MM.1S (cell line): Measurements from ENCODE around the gene GCC2.

ENCODE experiments used
- DNase-seq: peaks from one replicate; pipeline ENCODE4 v3.0.0-alpha.2; 2015
- H2AFZ ChIP-seq: fragments of 300-600 bp; sonication (generic); 2 replicates; pipeline ENCODE4 v1.6.0; 2016; ENCODE audit warnings: antibody characterized with exemption, low read length
- H3F3A ChIP-seq: fragments of 300-600 bp; sonication (generic); 2 replicates; pipeline ENCODE4 v1.6.1; 2016; ENCODE audit warnings: mild to moderate bottlenecking, antibody characterized with exemption, low read length, moderate library complexity, mixed read lengths; ENCODE audit not compliant: insufficient read depth
- H3K27ac ChIP-seq: fragments of 300-600 bp; sonication (generic); 2 replicates; pipeline ENCODE4 v1.5.1; 2016; ENCODE audit warnings: mild to moderate bottlenecking, low read length
- H3K27me3 ChIP-seq: fragments of 300-600 bp; sonication (generic); replicated peaks from 2 replicates; pipeline ENCODE4 v1.6.0; 2016; ENCODE audit warnings: low read length; ENCODE audit not compliant: insufficient read depth
- H3K36me3 ChIP-seq: fragments of 300-600 bp; sonication (generic); replicated peaks from 2 replicates; pipeline ENCODE4 v1.6.1; 2016; ENCODE audit warnings: mild to moderate bottlenecking, low read length, mixed read lengths; ENCODE audit not compliant: insufficient read depth
- H3K4me1 ChIP-seq: fragments of 300-600 bp; sonication (generic); 2 replicates; pipeline ENCODE4 v1.6.1; 2016; ENCODE audit warnings: low read length, mixed read lengths
- H3K4me2 ChIP-seq: fragments of 300-600 bp; sonication (generic); 2 replicates; pipeline ENCODE4 v1.6.0; 2016; ENCODE audit warnings: low read depth, low read length
- H3K4me3 ChIP-seq: fragments of 300-600 bp; sonication (generic); 2 replicates; pipeline ENCODE4 v1.5.1; 2016; ENCODE audit warnings: low read length, mixed read lengths
- H3K79me2 ChIP-seq: fragments of 300-600 bp; sonication (generic); 2 replicates; pipeline ENCODE4 v1.6.1; 2016; ENCODE audit warnings: mixed run types, low read length, mixed read lengths
- H3K9ac ChIP-seq: fragments of 300-600 bp; sonication (generic); 2 replicates; pipeline ENCODE4 v1.6.1; 2016; ENCODE audit warnings: low read length, mixed read lengths
- H3K9me2 ChIP-seq: fragments of 300-600 bp; sonication (generic); replicated peaks from 2 replicates; pipeline ENCODE4 v1.6.1; 2016; ENCODE audit warnings: mild to moderate bottlenecking, low read length, mixed read lengths; ENCODE audit not compliant: insufficient read depth
- H3K9me3 ChIP-seq: fragments of 300-600 bp; sonication (generic); replicated peaks from 2 replicates; pipeline ENCODE4 v1.6.1; 2016; ENCODE audit warnings: mild to moderate bottlenecking, low read length, mixed read lengths; ENCODE audit not compliant: insufficient read depth
- H4K20me1 ChIP-seq: fragments of 300-600 bp; sonication (generic); 2 replicates; pipeline ENCODE4 v1.6.1; 2016; ENCODE audit warnings: mild to moderate bottlenecking, low read length, moderate library complexity, mixed read lengths; ENCODE audit not compliant: insufficient read depth
- EZH2 ChIP-seq: fragments of 300-600 bp; sonication (generic); optimal IDR thresholded peaks from 2 replicates; pipeline ENCODE3; 2017; ENCODE audit warnings: low read depth, mild to moderate bottlenecking, antibody characterized with exemption, low read length, mixed read lengths
- EZH2phosphoT487 ChIP-seq: fragments of 300-600 bp; sonication (generic); IDR thresholded peaks from 2 replicates; pipeline ENCODE4 v1.6.1; 2018; ENCODE audit warnings: antibody characterized with exemption, low read length
- TF ChIP-seq, protein P1 (sequence below): fragments of 300-600 bp; sonication (generic); IDR thresholded peaks from 2 replicates; pipeline ENCODE4 v1.5.1; 2016; ENCODE audit warnings: antibody characterized with exemption, low read length, mixed read lengths

Gene GCC2

GRCh38 chr2:108418416-108418815 lies 30.6 kb upstream of the GCC2 start:
- H3K79me2 ChIP-seq: no peaks in the 10 kb centered on the region
- no peaks in the 10 kb centered on the region for H3K36me3 ChIP-seq
- no peak overlapping the region for H3K27ac ChIP-seq
- no peak overlapping the region for H2AFZ ChIP-seq
- no peaks in the 10 kb centered on the region for H3K27me3 ChIP-seq
- H3K9me3 ChIP-seq: no peaks in the 10 kb centered on the region
- H4K20me1 ChIP-seq: no peaks in the 10 kb centered on the region
- no peaks in the 10 kb centered on the region for H3K9me2 ChIP-seq
- no peaks in the 10 kb centered on the region for H3K4me1 ChIP-seq
- TF ChIP-seq, protein P1, sequence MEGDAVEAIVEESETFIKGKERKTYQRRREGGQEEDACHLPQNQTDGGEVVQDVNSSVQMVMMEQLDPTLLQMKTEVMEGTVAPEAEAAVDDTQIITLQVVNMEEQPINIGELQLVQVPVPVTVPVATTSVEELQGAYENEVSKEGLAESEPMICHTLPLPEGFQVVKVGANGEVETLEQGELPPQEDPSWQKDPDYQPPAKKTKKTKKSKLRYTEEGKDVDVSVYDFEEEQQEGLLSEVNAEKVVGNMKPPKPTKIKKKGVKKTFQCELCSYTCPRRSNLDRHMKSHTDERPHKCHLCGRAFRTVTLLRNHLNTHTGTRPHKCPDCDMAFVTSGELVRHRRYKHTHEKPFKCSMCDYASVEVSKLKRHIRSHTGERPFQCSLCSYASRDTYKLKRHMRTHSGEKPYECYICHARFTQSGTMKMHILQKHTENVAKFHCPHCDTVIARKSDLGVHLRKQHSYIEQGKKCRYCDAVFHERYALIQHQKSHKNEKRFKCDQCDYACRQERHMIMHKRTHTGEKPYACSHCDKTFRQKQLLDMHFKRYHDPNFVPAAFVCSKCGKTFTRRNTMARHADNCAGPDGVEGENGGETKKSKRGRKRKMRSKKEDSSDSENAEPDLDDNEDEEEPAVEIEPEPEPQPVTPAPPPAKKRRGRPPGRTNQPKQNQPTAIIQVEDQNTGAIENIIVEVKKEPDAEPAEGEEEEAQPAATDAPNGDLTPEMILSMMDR: no peak
- TF ChIP-seq EZH2phosphoT487 (no peak), EZH2 (no peak)
- no peak overlapping the region for H3K4me2 ChIP-seq
- no peak overlapping the region for H3K4me3 ChIP-seq
- no peak for DNase-seq
- H3F3A ChIP-seq: no peaks in the 10 kb centered on the region
- H3K9ac ChIP-seq: no peak overlapping the region

GRCh38 chr2:108423067-108423466 lies 25.9 kb upstream of the GCC2 start:
- H3K4me2 ChIP-seq: no peak overlapping the region
- H3K9me3 ChIP-seq: no peaks in the 10 kb centered on the region
- H3K4me3 ChIP-seq: no peak overlapping the region
- DNase-seq: no peak
- no peaks in the 10 kb centered on the region for H3F3A ChIP-seq
- H4K20me1 ChIP-seq: no peaks in the 10 kb centered on the region
- no peaks in the 10 kb centered on the region for H3K79me2 ChIP-seq
- no peak overlapping the region for H2AFZ ChIP-seq
- no peaks in the 10 kb centered on the region for H3K9me2 ChIP-seq
- TF ChIP-seq EZH2 (no peak), EZH2phosphoT487 (no peak)
- TF ChIP-seq, protein P1: no peak
- no peak overlapping the region for H3K9ac ChIP-seq
- no peaks in the 10 kb centered on the region for H3K36me3 ChIP-seq
- H3K27me3 ChIP-seq: no peaks in the 10 kb centered on the region
- no peak overlapping the region for H3K27ac ChIP-seq
- no peaks in the 10 kb centered on the region for H3K4me1 ChIP-seq

- TF ChIP-seq EZH2 (no peak), EZH2phosphoT487 (no peak)
- TF ChIP-seq, protein P1: no peak
- Histone ChIP-seq H2AFZ (no peak overlapping the region), H3K4me1 (no peaks in the 10 kb centered on the region), H3K9me3 (no peaks in the 10 kb centered on the region), H3K79me2 (no peaks in the 10 kb centered on the region), H3K4me2 (no peak overlapping the region), H3K9me2 (no peaks in the 10 kb centered on the region), H3K4me3 (no peak overlapping the region), H4K20me1 (no peaks in the 10 kb centered on the region), H3K36me3 (no peaks in the 10 kb centered on the region), H3K27me3 (no peaks in the 10 kb centered on the region), H3K9ac (no peak overlapping the region), H3K27ac (no peak overlapping the region), H3F3A (no peaks in the 10 kb centered on the region)
- no peak for DNase-seq
These were observed 25.3 kb upstream of the GCC2 start for GRCh38 chr2:108423502-108424251.
